ENCODE data around the gene PDZD2. TPM values are rescaled to one million over a fixed set of nuclear protein-coding genes. Genes with fewer than 3 reads are reported as not detected.
"Not testable (repeated sequence)": the region's sequence is repeated elsewhere in the genome, so short reads cannot be mapped to it uniquely, and the experiment has no call there.

The PDZD2 gene
- total RNA-seq, 1 donor from 2014 or later, result 59.4 TPM

DNA sequence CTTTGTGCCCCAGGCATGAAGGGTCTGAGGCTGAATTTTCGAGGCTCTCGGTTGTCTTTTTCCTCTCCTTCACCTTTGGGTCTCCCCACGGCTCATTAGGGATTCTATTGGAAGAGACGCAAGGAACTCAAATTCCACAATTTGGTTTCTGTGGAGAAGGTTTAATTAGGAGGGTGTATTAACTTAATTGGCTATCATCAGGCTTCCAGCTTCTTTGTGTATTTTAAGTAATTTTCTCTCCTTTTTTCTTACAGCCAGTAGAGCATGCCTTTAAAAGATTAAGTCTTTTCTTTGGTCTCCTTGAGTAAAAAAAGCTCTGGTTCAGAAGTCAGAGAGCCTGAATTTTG, 115.4 kb downstream of the PDZD2 start:
- DNase-seq (ENCODE audit: missing footprints) (no peak), ATAC-seq (no peak)
- intact Hi-C loops (cut with DNase I), result no loop called here

DNA sequence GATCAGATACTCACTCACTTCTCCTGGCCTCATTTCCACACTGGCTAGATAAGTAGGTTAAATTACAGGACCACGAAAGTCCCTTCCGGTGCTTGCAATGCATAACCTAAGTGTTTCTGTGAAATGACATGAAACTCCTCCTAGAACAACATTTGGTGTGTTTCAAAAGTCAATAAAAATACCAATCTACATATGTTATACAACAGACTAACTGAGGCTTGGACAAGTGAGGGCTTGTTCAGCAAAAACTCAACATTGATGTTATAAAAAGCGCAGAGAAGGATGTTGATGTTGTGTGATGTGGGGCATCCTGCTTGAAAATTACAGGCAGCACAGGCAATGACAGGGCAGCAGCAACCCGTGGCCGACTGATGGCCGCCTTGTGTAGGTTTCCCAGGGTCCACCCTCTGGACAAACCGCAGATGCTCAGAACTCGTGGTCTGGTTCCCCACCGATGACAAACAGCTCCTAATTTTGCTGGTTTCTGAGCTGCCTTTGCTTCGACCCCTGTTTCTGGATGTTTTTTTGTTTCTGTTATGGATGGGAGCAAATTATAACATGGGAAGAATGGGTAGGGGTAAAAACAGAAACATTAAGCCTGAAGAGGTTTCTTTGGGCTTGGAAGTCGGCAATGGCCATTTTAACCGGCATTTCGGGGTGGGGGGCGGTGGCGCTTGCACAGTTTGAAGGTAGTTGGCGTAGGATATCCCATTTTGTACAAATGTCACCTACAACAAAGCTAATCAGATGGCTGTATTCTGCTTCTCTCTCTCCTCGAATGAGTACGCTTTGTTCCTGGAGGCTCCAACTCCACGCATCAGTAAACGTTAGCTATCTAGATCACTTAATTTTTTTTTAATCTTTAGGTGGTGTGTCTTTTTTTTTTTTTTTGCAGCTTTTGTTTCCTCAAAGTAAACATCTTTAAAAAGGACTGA, 116.1 kb downstream of the PDZD2 start:
- ATAC-seq (no peak), DNase-seq (ENCODE audit: missing footprints) (no peak)
- intact Hi-C loops (cut with DNase I), result no loop called here

GRCh38 chr5:31755676-31756230, 116.8 kb downstream of the PDZD2 start:
- ATAC-seq (no peak), DNase-seq (ENCODE audit: missing footprints) (no peak)
- intact Hi-C loops (cut with DNase I), result no loop called here

GRCh38 chr5:31757806-31758205, 118.9 kb downstream of the PDZD2 start:
- DNase-seq (ENCODE audit: missing footprints) (no peak), ATAC-seq (no peak)
- intact Hi-C loops (cut with DNase I), result no loop called here

DNA sequence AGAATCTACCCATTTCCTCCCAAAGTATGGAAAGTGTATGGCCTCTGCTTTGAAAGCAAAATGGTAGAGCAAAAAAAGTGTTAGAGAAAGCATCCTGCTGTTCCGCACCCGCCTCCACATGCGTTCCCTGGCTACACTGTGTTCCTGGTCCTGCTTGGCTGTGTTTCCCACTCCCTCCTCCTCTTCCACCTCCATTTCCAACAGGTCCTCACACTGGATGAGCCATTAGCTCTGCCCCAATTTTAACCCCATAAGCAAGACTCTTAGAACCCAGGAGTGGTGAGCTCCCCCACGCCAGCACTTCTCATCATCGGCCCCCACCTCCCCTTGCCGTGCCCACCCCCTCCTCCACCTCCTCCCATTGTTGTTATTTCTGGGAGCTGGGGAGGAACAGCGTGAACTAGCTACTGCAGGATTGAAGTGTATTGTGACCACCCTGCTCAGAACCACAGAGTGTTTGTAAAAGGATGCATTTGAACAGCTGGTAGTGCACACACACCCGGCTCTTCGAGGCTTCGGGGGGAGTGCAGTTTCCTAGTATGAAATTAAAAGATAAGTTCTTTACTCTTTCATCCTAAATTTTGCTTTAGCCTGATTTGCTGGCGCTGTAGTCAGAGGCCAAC, 120.0 kb downstream of the PDZD2 start:
- DNase-seq (ENCODE audit: missing footprints) (no peak), ATAC-seq (no peak)
- intact Hi-C loops (cut with DNase I), result no loop called here

GRCh38 chr5:31759925-31760324, 121.0 kb downstream of the PDZD2 start:
- DNase-seq (ENCODE audit: missing footprints), result no peak
- intact Hi-C loops (cut with DNase I), result no loop called here
- no peak for ATAC-seq

GRCh38 chr5:31761877-31762276, 122.9 kb downstream of the PDZD2 start:
- ATAC-seq, result no peak
- intact Hi-C loops (cut with DNase I), result no loop called here
- DNase-seq (ENCODE audit: missing footprints), result no peak

- intact Hi-C loops (cut with DNase I), result no loop called here
- ATAC-seq (no peak), DNase-seq (ENCODE audit: missing footprints) (no peak)
Measured at GRCh38 chr5:31763424-31763823, 124.5 kb downstream of the PDZD2 start.

- not testable (repeated sequence) for DNase-seq (ENCODE audit: missing footprints); ATAC-seq
Measured at GRCh38 chr5:31764687-31765086, 125.8 kb downstream of the PDZD2 start.

GRCh38 chr5:31767335-31768031, 128.6 kb downstream of the PDZD2 start:
- intact Hi-C loops (cut with DNase I), result no loop called here
- ATAC-seq (peak; percentile 53), DNase-seq (ENCODE audit: missing footprints) (no peak)

More at GRCh38 chr5:31764687-31765086, 125.8 kb downstream of the PDZD2 start:
- intact Hi-C loops (cut with DNase I), result not testable (repeated sequence)

DNA sequence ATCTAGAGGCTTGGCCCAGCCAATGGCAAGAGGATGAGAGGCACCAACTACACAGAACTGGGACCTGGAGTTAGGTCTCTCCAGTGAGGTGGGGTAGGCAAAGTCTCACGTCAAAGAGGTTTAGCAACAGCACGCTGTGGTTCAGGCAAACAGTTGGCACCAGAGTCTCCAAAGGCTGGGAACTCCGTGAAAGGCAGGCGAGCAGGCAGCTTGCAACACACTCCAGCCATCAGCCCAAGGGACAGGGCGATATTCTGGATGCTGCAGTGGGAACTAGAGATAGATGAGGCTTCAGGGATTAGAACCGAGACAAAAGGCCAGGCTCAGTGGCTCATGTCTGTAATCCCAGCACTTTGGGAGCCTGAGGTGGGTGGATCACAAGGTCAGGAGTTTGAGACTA, 129.1 kb downstream of the PDZD2 start:
- ATAC-seq (peak; percentile 84), DNase-seq (ENCODE audit: missing footprints) (no peak)
- intact Hi-C loops (cut with DNase I), result no loop called here

GRCh38 chr5:31768784-31769183, 129.9 kb downstream of the PDZD2 start:
- DNase-seq (ENCODE audit: missing footprints), result no peak
- intact Hi-C loops (cut with DNase I), result no loop called here
- no peak for ATAC-seq

GRCh38 chr5:31769530-31769929, 130.6 kb downstream of the PDZD2 start:
- ATAC-seq (no peak), DNase-seq (ENCODE audit: missing footprints) (no peak)
- intact Hi-C loops (cut with DNase I), result no loop called here

DNA sequence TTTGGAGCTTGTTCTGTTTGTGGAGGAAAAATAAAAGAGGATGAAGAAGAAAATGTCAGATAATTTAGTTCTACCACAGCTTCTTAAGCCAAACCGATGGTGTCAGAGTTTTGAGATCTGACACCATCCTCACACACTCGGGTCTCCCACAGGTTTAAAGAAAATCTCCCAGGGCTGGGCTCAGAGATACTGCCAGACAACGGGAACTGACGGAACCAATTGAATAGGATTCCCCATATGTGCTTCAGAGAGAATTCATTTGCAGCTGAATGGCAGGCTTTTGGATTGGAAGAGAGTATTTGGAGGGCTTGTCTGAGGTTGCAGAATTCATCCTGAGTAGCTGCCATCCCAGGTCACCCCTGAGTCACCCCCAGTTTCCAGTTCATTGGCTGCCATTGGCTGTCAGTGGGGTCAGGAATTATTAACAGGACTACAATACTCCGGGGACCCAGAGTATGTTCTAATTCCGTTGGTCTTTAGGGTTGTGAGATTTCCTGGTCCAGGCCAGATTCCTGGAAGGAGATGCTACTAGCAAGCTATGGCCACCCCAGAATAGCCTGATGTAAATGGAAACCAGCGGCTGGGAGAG, 131.3 kb downstream of the PDZD2 start:
- intact Hi-C loops (cut with DNase I), result no loop called here
- no peak for ATAC-seq
- no peak for DNase-seq (ENCODE audit: missing footprints)

- no peak for DNase-seq (ENCODE audit: missing footprints)
- no peak for ATAC-seq
- intact Hi-C loops (cut with DNase I), result no loop called here
Measured at GRCh38 chr5:31770998-31771397, 132.1 kb downstream of the PDZD2 start.

- ATAC-seq (no peak), DNase-seq (ENCODE audit: missing footprints) (no peak)
- intact Hi-C loops (cut with DNase I), result no loop called here
Measured at GRCh38 chr5:31771500-31771899, 132.6 kb downstream of the PDZD2 start.

GRCh38 chr5:31776294-31776693, 137.4 kb downstream of the PDZD2 start:
- ATAC-seq; DNase-seq (ENCODE audit: missing footprints); intact Hi-C loops (cut with DNase I): not testable (repeated sequence)

- no peak for ATAC-seq
- intact Hi-C loops (cut with DNase I), result no loop called here
- no peak for DNase-seq (ENCODE audit: missing footprints)
Measured at GRCh38 chr5:31776976-31777651, 138.2 kb downstream of the PDZD2 start.
